ENCODE measurements around the gene ELOVL5.

GRCh38 chr6:53363341-53364079 lies 14.8 kb upstream of the ELOVL5 start:
- TF ChIP-seq CTCF (IDR thresholded peaks at IDR 0.05), result no peak
- no peak for TF ChIP-seq POLR2AphosphoS5 (IDR thresholded peaks at IDR 0.05; ENCODE audit: low read depth, low read length)

All from SK-N-SH (cell line).